Bronchial epithelial cell (primary cell): ENCODE data around the gene LDB2. TPM values are rescaled to one million over a fixed set of nuclear protein-coding genes. Genes with fewer than 3 reads are reported as not detected.

Experiments used
- DNase-seq: peaks from one replicate; pipeline ENCODE4 v3.0.0-alpha.2; 2010; ENCODE audit warnings: low read depth
- FAIRE-seq: peaks from 2 replicates; lab custom pipeline; 2011; peaks lifted over from hg19 to GRCh38; lab: Jason Lieb, UNC
- H3K27me3 ChIP-seq: 2 replicates; pipeline ENCODE4 v1.5.1; 2011; ENCODE audit warnings: low read length; ENCODE audit not compliant: control insufficient read depth, insufficient read depth
- H3K36me3 ChIP-seq: 2 replicates; pipeline ENCODE4 v1.5.1; 2011; ENCODE audit warnings: low read length; ENCODE audit not compliant: control insufficient read depth, insufficient read depth
- H3K4me3 ChIP-seq: 2 replicates; pipeline ENCODE4 v1.5.1; 2011; ENCODE audit warnings: mild to moderate bottlenecking, low read depth, low read length, control low read depth
- total RNA-seq: library from RNA; depleted of rRNA; stranded (reverse); fragments of >200 nt; gene quantifications from 2 replicates; pipeline ENCODE4 v1.2.1, GENCODE V29; 2014
- TF ChIP-seq, protein P1 (sequence below): IDR thresholded peaks from 2 replicates; pipeline ENCODE4 v1.5.1; 2011; ENCODE audit warnings: mild to moderate bottlenecking, moderate library complexity, low read length, control low read depth, inconsistent platforms; ENCODE audit not compliant: insufficient read depth, severe bottlenecking

Gene LDB2
- total RNA-seq, 1 donor from 2014 or later = not detected

GRCh38 chr4:16837475-16837874, 61.0 kb downstream of the LDB2 start:
- no peak for DNase-seq
- Histone ChIP-seq H3K27me3 (no peaks in the 10 kb centered on the region), H3K4me3 (no peak overlapping the region), H3K36me3 (no peaks in the 10 kb centered on the region)
- FAIRE-seq = no peak
- TF ChIP-seq, protein P1, sequence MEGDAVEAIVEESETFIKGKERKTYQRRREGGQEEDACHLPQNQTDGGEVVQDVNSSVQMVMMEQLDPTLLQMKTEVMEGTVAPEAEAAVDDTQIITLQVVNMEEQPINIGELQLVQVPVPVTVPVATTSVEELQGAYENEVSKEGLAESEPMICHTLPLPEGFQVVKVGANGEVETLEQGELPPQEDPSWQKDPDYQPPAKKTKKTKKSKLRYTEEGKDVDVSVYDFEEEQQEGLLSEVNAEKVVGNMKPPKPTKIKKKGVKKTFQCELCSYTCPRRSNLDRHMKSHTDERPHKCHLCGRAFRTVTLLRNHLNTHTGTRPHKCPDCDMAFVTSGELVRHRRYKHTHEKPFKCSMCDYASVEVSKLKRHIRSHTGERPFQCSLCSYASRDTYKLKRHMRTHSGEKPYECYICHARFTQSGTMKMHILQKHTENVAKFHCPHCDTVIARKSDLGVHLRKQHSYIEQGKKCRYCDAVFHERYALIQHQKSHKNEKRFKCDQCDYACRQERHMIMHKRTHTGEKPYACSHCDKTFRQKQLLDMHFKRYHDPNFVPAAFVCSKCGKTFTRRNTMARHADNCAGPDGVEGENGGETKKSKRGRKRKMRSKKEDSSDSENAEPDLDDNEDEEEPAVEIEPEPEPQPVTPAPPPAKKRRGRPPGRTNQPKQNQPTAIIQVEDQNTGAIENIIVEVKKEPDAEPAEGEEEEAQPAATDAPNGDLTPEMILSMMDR = no peak

DNA sequence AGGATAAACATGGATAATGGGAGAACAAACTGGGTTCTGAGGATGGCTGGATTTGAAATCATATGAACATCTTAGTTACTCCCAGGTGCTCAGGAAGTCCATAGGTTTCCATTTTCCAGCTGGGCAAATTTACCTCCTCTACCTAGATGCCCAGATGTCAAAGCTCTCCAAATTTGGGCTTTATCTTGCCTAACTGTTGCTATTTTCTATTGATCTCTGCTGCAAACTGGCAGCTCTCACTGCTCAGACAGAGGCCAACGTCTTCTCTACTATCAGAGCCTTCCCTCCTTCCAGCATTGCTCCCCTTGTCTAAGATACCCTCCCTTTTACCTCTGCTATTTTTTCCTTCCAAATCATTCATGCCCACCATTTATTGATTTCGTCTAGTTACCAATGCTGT, 62.1 kb downstream of the LDB2 start:
- Histone ChIP-seq H3K36me3 (no peaks in the 10 kb centered on the region), H3K27me3 (no peaks in the 10 kb centered on the region), H3K4me3 (no peak overlapping the region)
- DNase-seq (no peak), FAIRE-seq (no peak)
- TF ChIP-seq, protein P1 = no peak

- Histone ChIP-seq H3K36me3 (no peaks in the 10 kb centered on the region), H3K4me3 (no peak overlapping the region), H3K27me3 (no peaks in the 10 kb centered on the region)
- DNase-seq (no peak), FAIRE-seq (no peak)
- TF ChIP-seq, protein P1 = no peak
These were observed 62.7 kb downstream of the LDB2 start for GRCh38 chr4:16835597-16836247.

GRCh38 chr4:16834814-16835213, 63.6 kb downstream of the LDB2 start:
- TF ChIP-seq, protein P1 = no peak
- DNase-seq (no peak), FAIRE-seq (no peak)
- no peaks in the 10 kb centered on the region for H3K27me3 ChIP-seq
- no peaks in the 10 kb centered on the region for H3K36me3 ChIP-seq
- no peak overlapping the region for H3K4me3 ChIP-seq

GRCh38 chr4:16833722-16834121, 64.7 kb downstream of the LDB2 start:
- no peak overlapping the region for H3K4me3 ChIP-seq
- DNase-seq (no peak), FAIRE-seq (no peak)
- TF ChIP-seq, protein P1 = no peak
- no peaks in the 10 kb centered on the region for H3K36me3 ChIP-seq
- H3K27me3 ChIP-seq = no peaks in the 10 kb centered on the region

DNA sequence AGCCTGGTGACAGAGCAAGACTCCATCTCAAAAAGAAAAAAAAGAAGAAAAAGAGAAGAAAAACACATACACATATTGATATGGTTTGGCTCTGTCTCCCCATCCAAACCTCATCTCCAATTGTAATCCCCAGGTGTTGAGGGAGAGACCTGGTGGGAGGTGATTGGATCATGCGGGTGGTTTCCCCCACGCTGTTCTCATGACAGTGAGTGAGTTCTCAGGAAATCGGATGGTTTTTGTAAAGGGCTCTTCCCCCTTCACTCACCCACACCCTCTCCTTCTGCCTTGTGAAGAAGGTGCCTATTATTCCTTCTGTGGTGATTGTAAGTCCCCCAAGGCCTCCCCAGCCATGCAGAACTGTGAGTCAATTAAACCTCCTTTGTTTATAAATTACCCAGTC, 68.4 kb downstream of the LDB2 start:
- Histone ChIP-seq H3K27me3 (no peaks in the 10 kb centered on the region), H3K4me3 (no peak overlapping the region), H3K36me3 (no peaks in the 10 kb centered on the region)
- FAIRE-seq = no peak
- TF ChIP-seq, protein P1 = no peak
- no peak for DNase-seq
